Activated T-helper 1 cell treated with anti-CD3 and anti-CD28 coated beads, Interleukin-12 subunit alpha, Interleukin-12 subunit beta, Interleukin-2, Interleukin-4 antibody, amounts not matched to agents 30 ng/mL and 10 ng/mL and 1 ng/mL, durations not matched to agents 14 hours and 24 hours and 36 hours (primary cell): ENCODE measurements around the gene IQGAP1. TPM values are rescaled to one million over a fixed set of nuclear protein-coding genes. Genes with fewer than 3 reads are reported as not detected.
A peak's percentile ranks its signal among the peaks of the same experiment; 100 is the strongest.

Experiments used
- DNase-seq: peaks from one replicate; pipeline ENCODE4 v3.0.0; 2021; ENCODE audit warnings: low spot score
- H3K27ac Mint-ChIP-seq: one replicate; pipeline ENCODE4 v1.8.0; 2021; ENCODE audit warnings: mild to moderate bottlenecking, mixed read lengths
- H3K27me3 Mint-ChIP-seq: one replicate; pipeline ENCODE4 v1.8.0; 2022; ENCODE audit warnings: mild to moderate bottlenecking, moderate library complexity, mixed read lengths; ENCODE audit not compliant: insufficient read depth
- H3K36me3 Mint-ChIP-seq: one replicate; pipeline ENCODE4 v1.8.0; 2021; ENCODE audit warnings: low read depth, mixed read lengths
- H3K4me1 Mint-ChIP-seq: one replicate; pipeline ENCODE4 v1.8.0; 2021; ENCODE audit warnings: low read depth, mixed read lengths
- H3K4me3 Mint-ChIP-seq: one replicate; pipeline ENCODE4 v1.8.0; 2021; ENCODE audit warnings: mild to moderate bottlenecking, moderate library complexity, mixed read lengths
- H3K9me3 Mint-ChIP-seq: one replicate; pipeline ENCODE4 v1.8.0; 2021; ENCODE audit warnings: mixed read lengths
- intact Hi-C: fragments of 100-400 bp; cut with micrococcal nuclease; formaldehyde crosslinking; loops from one replicate; pipeline ENCODE4 v1.15.1; 2024
- total RNA-seq: library from RNA; stranded (reverse); gene quantifications from 2 replicates; pipeline ENCODE4 v1.2.3, GENCODE V29; 2022

Gene IQGAP1
- total RNA-seq, 1 donor from 2014 or later: 149 TPM

DNA sequence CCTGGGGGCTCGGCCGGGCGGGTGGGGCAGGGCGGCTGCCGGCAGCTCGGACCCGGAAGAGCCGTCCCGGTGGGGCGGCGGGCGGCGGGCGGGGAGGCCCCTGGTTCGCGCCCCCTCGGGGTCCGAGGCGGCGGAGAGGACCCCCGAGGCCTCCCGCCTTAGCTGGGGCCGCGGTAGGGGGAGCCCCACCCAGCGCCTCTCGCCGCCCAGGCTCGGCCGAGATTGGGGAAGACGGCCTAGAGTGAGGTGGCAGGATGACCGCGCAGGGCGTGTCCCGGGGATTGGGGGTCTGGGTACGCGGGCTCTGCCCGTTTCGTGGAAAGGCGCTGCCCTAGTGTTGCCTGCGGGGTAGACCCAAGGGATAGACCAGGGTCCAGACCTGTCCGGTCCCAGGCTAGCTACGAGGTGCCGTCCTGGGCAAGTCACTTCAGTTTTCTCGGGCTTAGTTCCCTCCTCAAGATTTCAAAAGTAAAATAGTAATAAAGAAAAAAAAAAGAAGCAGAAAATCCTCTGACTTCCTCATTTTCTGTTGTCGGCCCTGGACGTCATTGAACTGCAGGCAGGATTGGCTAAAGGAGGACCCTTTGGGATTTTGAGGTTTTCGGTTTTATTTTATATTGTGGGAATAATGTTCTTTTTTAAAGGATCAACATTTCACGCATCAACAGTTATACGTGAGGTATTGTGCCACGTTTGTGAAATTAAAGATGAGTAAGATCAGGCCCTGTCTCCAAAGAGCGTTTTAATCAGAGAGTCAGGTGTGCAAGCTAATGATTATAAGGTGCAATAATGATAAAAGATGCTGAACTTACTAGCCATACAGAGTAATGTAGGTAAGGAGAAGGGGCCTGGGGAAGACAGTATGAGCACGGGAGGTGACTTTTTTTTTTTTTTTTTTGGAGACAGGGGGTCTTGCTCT, 679 bp downstream of the IQGAP1 start:
- DNase-seq: peak; percentile 61
- Mint-ChIP-seq H3K36me3 (peaks cover 29% of the 10 kb centered on the region), H3K4me3 (peak overlapping the region; percentile 94), H3K9me3 (no peaks in the 10 kb centered on the region), H3K4me1 (peaks cover 51% of the 10 kb centered on the region), H3K27ac (peak overlapping the region; percentile 96), H3K27me3 (no peaks in the 10 kb centered on the region)
- intact Hi-C loops: loop anchor here (1.0 to 2.0 kb wide), 8 partner anchors 11 to 606 kb away; partner anchors contain the start of genes GDPGP1, PRC1 and ZNF774

GRCh38 chr15:90389513-90389912, 1.5 kb downstream of the IQGAP1 start:
- intact Hi-C loops: loop anchor here (2.0 kb wide), 1 partner anchor 17 kb away; no protein-coding TSS in a partner anchor
- H3K36me3 Mint-ChIP-seq: peaks cover 31% of the 10 kb centered on the region
- H3K27me3 Mint-ChIP-seq: no peaks in the 10 kb centered on the region
- peaks cover 56% of the 10 kb centered on the region for H3K4me1 Mint-ChIP-seq
- DNase-seq: no peak
- no peaks in the 10 kb centered on the region for H3K9me3 Mint-ChIP-seq
- H3K27ac Mint-ChIP-seq: peak overlapping the region; percentile 81
- peak overlapping the region; percentile 93 for H3K4me3 Mint-ChIP-seq

DNA sequence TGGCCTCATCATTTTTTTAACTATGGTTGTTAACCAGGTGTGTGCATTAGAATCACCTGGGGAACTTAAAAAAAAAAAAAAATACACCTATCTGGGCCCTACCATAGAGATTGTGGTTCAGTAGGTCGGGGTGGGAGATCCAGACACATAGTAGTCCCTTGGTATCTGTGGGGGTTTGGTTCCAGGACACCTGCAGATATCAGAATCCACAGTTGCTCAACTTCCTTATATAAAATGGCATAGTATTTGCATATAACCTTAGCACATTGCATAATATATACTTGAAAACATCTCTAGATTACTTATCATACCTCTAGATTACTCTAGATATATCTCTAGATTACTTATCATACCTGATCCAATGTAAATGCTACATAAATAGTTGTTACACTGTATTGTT, 5.0 kb downstream of the IQGAP1 start:
- H3K9me3 Mint-ChIP-seq: no peaks in the 10 kb centered on the region
- intact Hi-C loops: no loop called here

DNA sequence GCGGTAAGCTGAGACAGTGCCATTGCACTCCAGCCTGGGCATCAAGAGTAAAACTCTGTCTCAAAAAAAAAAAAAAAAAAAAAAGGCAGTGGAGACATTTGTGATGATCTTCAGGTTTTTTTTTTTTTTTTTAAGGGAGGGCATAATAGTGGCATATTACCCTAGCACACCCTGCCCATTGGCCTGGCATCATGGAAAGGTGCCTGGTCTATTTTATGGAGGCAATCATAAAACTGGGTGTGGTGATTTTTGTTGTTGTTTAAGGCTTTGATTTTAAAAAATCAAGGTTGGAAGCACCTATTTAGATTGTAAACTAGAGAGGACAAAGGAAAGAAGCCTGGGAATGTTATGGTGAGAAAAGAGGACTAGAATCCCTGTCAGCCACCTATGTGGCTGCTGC, 6.0 kb downstream of the IQGAP1 start:
- Mint-ChIP-seq H3K4me3 (no peak overlapping the region), H3K27ac (no peak overlapping the region), H3K4me1 (peaks cover 67% of the 10 kb centered on the region), H3K36me3 (peaks cover 37% of the 10 kb centered on the region), H3K27me3 (no peaks in the 10 kb centered on the region), H3K9me3 (no peaks in the 10 kb centered on the region)
- intact Hi-C loops: no loop called here
- DNase-seq: no peak

More for the DNA sequence above, 5.0 kb downstream of the IQGAP1 start:
- H3K36me3 Mint-ChIP-seq: peaks cover 38% of the 10 kb centered on the region
- no peak overlapping the region for H3K27ac Mint-ChIP-seq
- no peak for DNase-seq
- H3K4me1 Mint-ChIP-seq: peaks cover 68% of the 10 kb centered on the region
- no peaks in the 10 kb centered on the region for H3K27me3 Mint-ChIP-seq
- no peak overlapping the region for H3K4me3 Mint-ChIP-seq

DNA sequence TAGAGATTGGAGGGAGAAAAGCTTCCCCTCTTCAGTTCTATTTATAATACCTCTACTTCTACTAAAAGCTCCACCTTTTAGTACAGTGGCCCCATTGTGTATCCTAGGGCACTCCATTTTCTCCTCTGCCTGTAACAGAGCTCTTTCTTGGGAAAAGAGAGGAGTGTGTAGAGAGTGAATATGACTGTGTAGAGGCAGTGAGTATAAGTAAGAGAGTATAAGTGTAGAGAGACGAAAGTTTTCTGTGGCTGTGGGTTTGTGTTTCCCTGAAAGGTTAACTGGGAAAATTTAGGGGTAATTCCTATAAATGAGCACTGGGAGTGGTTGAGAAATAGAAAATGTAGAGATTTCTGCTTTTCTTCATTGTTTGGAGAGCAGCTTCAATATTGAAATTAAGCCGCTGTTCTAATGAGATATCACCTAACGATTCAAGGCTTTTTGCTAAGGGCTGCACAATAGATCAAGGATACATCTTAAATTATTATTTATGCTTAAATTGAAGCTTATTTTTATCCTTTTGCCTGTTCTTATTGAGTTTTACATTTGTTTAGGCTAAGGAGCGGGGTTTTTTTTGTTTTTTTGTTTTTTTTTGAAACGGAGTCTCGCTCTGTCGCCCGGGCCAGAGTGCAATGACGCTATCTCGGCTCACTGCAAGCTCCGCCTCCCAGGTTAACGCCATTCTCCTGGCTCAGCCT, 6.9 kb downstream of the IQGAP1 start:
- peaks cover 66% of the 10 kb centered on the region for H3K4me1 Mint-ChIP-seq
- no peaks in the 10 kb centered on the region for H3K9me3 Mint-ChIP-seq
- H3K4me3 Mint-ChIP-seq: no peak overlapping the region
- no peaks in the 10 kb centered on the region for H3K27me3 Mint-ChIP-seq
- H3K36me3 Mint-ChIP-seq: peaks cover 37% of the 10 kb centered on the region
- H3K27ac Mint-ChIP-seq: no peak overlapping the region
- no peak for DNase-seq
- intact Hi-C loops: no loop called here

GRCh38 chr15:90396321-90396720, 8.3 kb downstream of the IQGAP1 start:
- intact Hi-C loops: no loop called here
- no peak for DNase-seq
- H3K36me3 Mint-ChIP-seq: peaks cover 28% of the 10 kb centered on the region
- no peaks in the 10 kb centered on the region for H3K27me3 Mint-ChIP-seq
- peak overlapping the region; percentile 65 for H3K27ac Mint-ChIP-seq
- H3K4me3 Mint-ChIP-seq: no peak overlapping the region
- H3K9me3 Mint-ChIP-seq: no peaks in the 10 kb centered on the region
- H3K4me1 Mint-ChIP-seq: peaks cover 66% of the 10 kb centered on the region

DNA sequence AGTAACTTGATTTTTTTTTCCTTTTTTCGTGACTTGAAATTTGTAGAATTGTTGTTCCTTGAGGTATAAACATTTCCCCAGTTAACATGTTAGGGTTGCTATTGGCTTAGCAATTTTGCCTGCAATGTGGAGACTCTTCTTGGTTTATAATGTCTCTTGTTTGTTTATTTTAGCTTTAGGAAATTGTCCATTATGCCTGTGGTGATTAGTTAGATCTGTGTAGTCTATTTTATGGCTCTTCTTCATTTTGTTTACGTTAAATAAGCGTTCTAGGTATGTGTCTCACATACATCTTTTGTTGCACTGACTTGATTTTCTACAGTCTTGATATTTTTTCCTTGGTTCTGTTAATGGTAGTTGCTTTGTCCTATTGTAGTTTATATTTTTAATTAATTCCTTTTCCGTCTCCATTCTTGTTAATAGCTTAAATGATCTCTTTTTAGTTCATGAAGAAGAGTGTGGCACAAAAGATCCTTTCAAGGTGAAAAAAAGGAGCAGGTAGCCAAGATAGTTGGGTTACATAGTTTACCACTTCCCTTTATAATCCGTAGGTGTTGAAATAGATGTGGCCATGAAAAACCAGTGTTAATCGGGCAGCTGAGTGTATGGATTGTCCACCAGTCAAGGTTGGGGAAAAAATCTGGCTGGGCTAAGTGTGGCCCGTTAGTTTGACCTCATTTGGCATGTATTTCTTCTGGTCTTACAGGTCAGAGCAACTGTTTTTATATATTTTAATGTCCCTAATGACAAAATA, 12.1 kb downstream of the IQGAP1 start:
- intact Hi-C loops: loop anchor here (1.0 to 10.0 kb wide), 4 partner anchors 8 to 365 kb away; partner anchors contain the start of genes IQGAP1 and ZNF774
- H3K4me1 Mint-ChIP-seq: peaks cover 60% of the 10 kb centered on the region
- peak overlapping the region; percentile 94 for H3K27ac Mint-ChIP-seq
- H3K9me3 Mint-ChIP-seq: no peaks in the 10 kb centered on the region
- no peaks in the 10 kb centered on the region for H3K27me3 Mint-ChIP-seq
- peaks cover 17% of the 10 kb centered on the region for H3K36me3 Mint-ChIP-seq
- DNase-seq: no peak
- peak overlapping the region; percentile 51 for H3K4me3 Mint-ChIP-seq

DNA sequence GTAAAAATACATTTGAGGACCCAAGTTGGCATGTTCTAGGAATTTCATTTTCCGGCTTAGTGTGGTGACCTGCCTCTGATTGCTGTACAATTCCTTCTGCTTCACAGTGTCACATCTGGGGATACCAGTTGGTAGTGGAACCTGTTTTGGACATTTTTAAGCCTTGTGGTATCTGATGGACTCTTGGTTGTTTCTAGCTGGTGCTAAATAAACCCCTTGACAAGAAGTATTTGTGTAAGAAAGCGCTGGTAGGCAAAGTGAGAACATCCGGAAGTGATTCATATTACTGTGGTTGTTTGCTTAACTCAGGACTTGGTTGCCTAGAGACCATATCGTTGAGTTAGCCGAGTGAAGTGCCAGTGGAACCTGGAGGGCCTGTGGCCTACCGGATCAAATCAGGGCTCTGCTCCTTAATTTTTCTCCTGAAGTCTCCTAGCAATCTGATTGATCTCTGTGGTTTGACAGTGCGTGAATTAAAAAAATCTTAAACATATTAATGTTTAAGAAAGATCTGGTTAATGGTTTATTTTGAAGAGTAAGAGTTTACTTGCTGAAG, 12.8 kb downstream of the IQGAP1 start:
- H3K4me3 Mint-ChIP-seq: peak overlapping the region; percentile 64
- H3K27me3 Mint-ChIP-seq: no peaks in the 10 kb centered on the region
- H3K27ac Mint-ChIP-seq: peak overlapping the region; percentile 94
- DNase-seq: peak; percentile 69
- no peaks in the 10 kb centered on the region for H3K9me3 Mint-ChIP-seq
- peaks cover 14% of the 10 kb centered on the region for H3K36me3 Mint-ChIP-seq
- intact Hi-C loops: loop anchor here (1.0 to 10.0 kb wide), 5 partner anchors 7 to 366 kb away; partner anchors contain the start of genes IQGAP1 and ZNF774
- H3K4me1 Mint-ChIP-seq: peaks cover 58% of the 10 kb centered on the region

- intact Hi-C loops: loop anchor here (1.0 to 10.0 kb wide), 2 partner anchors 18 to 367 kb away; no protein-coding TSS in a partner anchor
- H3K4me3 Mint-ChIP-seq: peak overlapping the region; percentile 24
- peaks cover 10% of the 10 kb centered on the region for H3K36me3 Mint-ChIP-seq
- peak overlapping the region; percentile 94 for H3K27ac Mint-ChIP-seq
- DNase-seq: no peak
- H3K9me3 Mint-ChIP-seq: no peaks in the 10 kb centered on the region
- H3K27me3 Mint-ChIP-seq: no peaks in the 10 kb centered on the region
- H3K4me1 Mint-ChIP-seq: peaks cover 59% of the 10 kb centered on the region
Measured at GRCh38 chr15:90401495-90401894, 13.5 kb downstream of the IQGAP1 start.

DNA sequence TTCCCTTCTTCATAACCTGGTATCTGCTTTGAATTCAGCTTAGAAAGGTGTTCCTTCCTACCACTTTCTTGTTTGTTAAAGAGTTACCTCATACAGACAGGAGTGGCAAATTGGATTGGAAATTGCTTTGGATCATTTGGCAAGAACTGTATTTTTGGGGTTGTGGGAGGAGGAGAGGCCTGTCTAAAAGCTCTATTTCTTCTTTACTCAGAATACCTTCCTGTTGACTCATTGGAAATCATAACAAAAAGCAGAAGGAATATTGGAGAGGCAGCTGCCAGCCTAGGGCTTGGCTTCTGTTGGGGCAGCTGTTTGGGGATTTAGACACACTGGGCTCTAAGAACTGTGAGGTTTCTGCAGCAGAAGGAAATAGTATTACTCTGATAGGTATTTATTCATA, 14.2 kb downstream of the IQGAP1 start:
- intact Hi-C loops: loop anchor here (10.0 kb wide), 1 partner anchor 367 kb away; no protein-coding TSS in a partner anchor
- Mint-ChIP-seq H3K27me3 (no peaks in the 10 kb centered on the region), H3K27ac (peak overlapping the region; percentile 94), H3K4me1 (peaks cover 67% of the 10 kb centered on the region), H3K9me3 (no peaks in the 10 kb centered on the region), H3K4me3 (no peak overlapping the region), H3K36me3 (peaks cover 12% of the 10 kb centered on the region)
- no peak for DNase-seq

DNA sequence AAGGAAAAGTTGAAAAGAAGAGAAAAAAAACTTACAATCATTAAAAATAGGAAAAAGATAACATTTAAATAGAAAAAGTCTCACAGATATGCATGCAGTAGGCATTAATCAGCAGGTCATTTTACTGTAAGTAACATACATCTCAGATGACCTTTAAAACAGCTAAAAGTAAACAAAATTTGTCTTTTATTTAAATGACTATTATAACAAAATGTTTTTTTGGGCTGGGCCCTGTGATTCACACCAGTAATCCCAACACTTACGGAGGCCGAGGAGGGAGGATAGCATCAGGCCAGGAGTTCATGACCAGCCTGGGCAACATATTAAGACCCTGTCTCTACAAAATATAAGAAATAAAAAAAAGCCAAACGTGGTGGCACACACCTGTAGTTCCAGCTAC, 14.7 kb downstream of the IQGAP1 start:
- no peaks in the 10 kb centered on the region for H3K27me3 Mint-ChIP-seq
- intact Hi-C loops: loop anchor here (10.0 kb wide), 1 partner anchor 368 kb away; no protein-coding TSS in a partner anchor
- no peak overlapping the region for H3K27ac Mint-ChIP-seq
- peaks cover 12% of the 10 kb centered on the region for H3K36me3 Mint-ChIP-seq
- H3K4me1 Mint-ChIP-seq: peaks cover 72% of the 10 kb centered on the region
- no peak overlapping the region for H3K4me3 Mint-ChIP-seq
- no peak for DNase-seq
- H3K9me3 Mint-ChIP-seq: no peaks in the 10 kb centered on the region

GRCh38 chr15:90405055-90405607, 17.1 kb downstream of the IQGAP1 start:
- peaks cover 4% of the 10 kb centered on the region for H3K9me3 Mint-ChIP-seq
- peaks cover 19% of the 10 kb centered on the region for H3K36me3 Mint-ChIP-seq
- H3K27me3 Mint-ChIP-seq: no peaks in the 10 kb centered on the region
- intact Hi-C loops: loop anchor here (10.0 kb wide), 1 partner anchor 370 kb away; no protein-coding TSS in a partner anchor
- peaks cover 79% of the 10 kb centered on the region for H3K4me1 Mint-ChIP-seq
- H3K27ac Mint-ChIP-seq: no peak overlapping the region
- DNase-seq: no peak
- H3K4me3 Mint-ChIP-seq: no peak overlapping the region
